Activated CD4-positive, alpha-beta memory T cell treated with anti-CD3 and anti-CD28 coated beads for 36 hours (primary cell): ENCODE measurements around the gene BHLHE40. TPM values are rescaled to one million over a fixed set of nuclear protein-coding genes. Genes with fewer than 3 reads are reported as not detected.
"Not testable (repeated sequence)": the region's sequence is repeated elsewhere in the genome, so short reads cannot be mapped to it uniquely, and the experiment has no call there.

Source experiments
- CTCF ChIA-PET: fragments of 350-600 bp; sonication (Branson Sonifier 250); formaldehyde crosslinking; loops from one replicate; lab custom pipeline; 2021; ENCODE audit warnings: antibody characterized with exemption, inconsistent platforms; lab: Charles Lee
- POLR2A ChIA-PET: fragments of 350-600 bp; sonication (Branson Sonifier 250); formaldehyde crosslinking; loops from one replicate; lab custom pipeline; 2021; ENCODE audit warnings: antibody characterized with exemption; lab: Charles Lee
- DNase-seq: peaks from one replicate; pipeline ENCODE4 v3.0.0-alpha.2; 2020
- H3K27ac Mint-ChIP-seq: one replicate; pipeline ENCODE4 v1.8.0; 2021; ENCODE audit warnings: mixed read lengths
- H3K27me3 Mint-ChIP-seq: one replicate; pipeline ENCODE4 v1.8.0; 2021; ENCODE audit warnings: mixed read lengths
- H3K36me3 Mint-ChIP-seq: one replicate; pipeline ENCODE4 v1.8.0; 2021; ENCODE audit warnings: mixed read lengths
- H3K4me1 Mint-ChIP-seq: one replicate; pipeline ENCODE4 v1.8.0; 2021; ENCODE audit warnings: low read depth, mixed read lengths
- H3K4me3 Mint-ChIP-seq: one replicate; pipeline ENCODE4 v1.8.0; 2021; ENCODE audit warnings: mild to moderate bottlenecking, mixed read lengths
- H3K9me3 Mint-ChIP-seq: one replicate; pipeline ENCODE4 v1.8.0; 2021; ENCODE audit warnings: mixed read lengths
- intact Hi-C: fragments of 100-400 bp; cut with micrococcal nuclease; formaldehyde crosslinking; loops from one replicate; pipeline ENCODE4 v1.15.1; 2023
- total RNA-seq, 2 experiments: library from RNA; stranded (reverse); gene quantifications; one replicate each; pipeline ENCODE4 v1.2.3, GENCODE V29; 2021

The BHLHE40 gene
- total RNA-seq, 2 experiments from 2014 or later, result 188 to 195 TPM

DNA sequence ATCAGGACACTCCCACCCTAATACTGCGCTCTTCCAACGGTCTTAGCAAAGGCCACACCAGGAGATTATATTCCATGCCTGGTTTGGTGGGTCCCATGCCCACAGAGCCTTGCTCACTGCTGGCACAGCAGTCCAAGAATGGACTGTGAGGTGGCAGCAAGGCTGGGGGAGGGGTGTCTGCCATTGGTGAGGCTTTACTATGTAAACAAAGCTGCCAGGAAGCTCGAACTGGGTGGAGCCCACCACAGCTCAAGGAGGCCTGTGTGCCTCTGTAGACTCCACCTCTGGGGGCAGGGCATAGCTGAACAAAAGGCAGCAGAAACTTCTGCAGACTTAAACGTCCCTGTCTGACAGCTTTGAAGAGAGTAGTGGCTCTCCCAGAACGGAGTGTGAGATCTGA, 13.2 kb upstream of the BHLHE40 start:
- H3K4me3 Mint-ChIP-seq, H3K36me3 Mint-ChIP-seq, POLR2A ChIA-PET, intact Hi-C loops, H3K27me3 Mint-ChIP-seq, H3K27ac Mint-ChIP-seq: not testable (repeated sequence)
- peak; percentile 48 for DNase-seq
- Mint-ChIP-seq H3K4me1 (peaks cover 11% of the 10 kb centered on the region), H3K9me3 (peaks cover 35% of the 10 kb centered on the region)
- CTCF ChIA-PET, result interaction anchor here (1.2 to 2.2 kb wide), 2 partner anchors 10 to 23 kb away, joined by 3 to 8 read pairs; no protein-coding TSS in a partner anchor

DNA sequence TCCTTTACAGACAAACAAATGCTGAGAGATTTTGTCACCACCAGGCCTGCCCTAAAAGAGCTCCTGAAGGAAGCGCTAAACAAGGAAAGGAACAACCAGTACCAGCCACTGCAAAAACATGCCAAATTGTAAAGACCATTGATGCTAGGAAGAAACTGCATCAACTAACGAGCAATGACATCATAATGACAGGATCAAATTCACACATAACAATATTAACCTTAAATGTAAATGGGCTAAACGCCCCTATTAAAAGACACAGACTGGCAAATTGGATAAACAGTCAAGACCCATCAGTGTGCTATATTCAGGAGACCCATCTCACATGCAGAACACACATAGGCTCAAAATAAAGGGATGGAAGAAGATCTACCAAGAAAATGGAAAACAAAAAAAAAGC, 11.6 kb upstream of the BHLHE40 start:
- H3K9me3 Mint-ChIP-seq, result peaks cover 40% of the 10 kb centered on the region
- DNase-seq, H3K27ac Mint-ChIP-seq, POLR2A ChIA-PET, intact Hi-C loops, H3K4me3 Mint-ChIP-seq, H3K27me3 Mint-ChIP-seq, H3K36me3 Mint-ChIP-seq: not testable (repeated sequence)
- peaks cover 11% of the 10 kb centered on the region for H3K4me1 Mint-ChIP-seq
- CTCF ChIA-PET, result interaction anchor here (0.7 kb wide), 1 partner anchor 129 kb away, joined by 3 read pairs; no protein-coding TSS in a partner anchor

DNA sequence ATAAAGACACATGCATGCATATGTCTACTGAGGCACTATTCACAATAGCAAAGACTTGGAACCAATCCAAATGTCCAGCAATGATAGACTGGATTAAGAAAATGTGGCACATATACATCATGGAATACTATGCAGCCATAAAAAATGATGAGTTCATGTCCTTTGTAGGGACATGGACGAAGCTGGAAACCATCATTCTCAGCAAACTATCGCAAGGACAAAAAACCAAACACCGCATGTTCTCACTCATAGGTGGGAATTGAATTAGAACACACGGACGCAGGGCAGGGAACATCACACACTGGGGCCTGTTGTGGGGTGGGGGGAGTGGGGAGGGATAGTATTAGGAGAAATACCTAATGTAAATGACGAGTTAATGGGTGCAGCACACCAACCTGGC, 7.8 kb upstream of the BHLHE40 start:
- H3K27me3 Mint-ChIP-seq, H3K4me3 Mint-ChIP-seq, POLR2A ChIA-PET, H3K36me3 Mint-ChIP-seq, CTCF ChIA-PET, intact Hi-C loops, DNase-seq, H3K27ac Mint-ChIP-seq: not testable (repeated sequence)
- H3K9me3 Mint-ChIP-seq, result peaks cover 40% of the 10 kb centered on the region
- H3K4me1 Mint-ChIP-seq, result peaks cover 20% of the 10 kb centered on the region

DNA sequence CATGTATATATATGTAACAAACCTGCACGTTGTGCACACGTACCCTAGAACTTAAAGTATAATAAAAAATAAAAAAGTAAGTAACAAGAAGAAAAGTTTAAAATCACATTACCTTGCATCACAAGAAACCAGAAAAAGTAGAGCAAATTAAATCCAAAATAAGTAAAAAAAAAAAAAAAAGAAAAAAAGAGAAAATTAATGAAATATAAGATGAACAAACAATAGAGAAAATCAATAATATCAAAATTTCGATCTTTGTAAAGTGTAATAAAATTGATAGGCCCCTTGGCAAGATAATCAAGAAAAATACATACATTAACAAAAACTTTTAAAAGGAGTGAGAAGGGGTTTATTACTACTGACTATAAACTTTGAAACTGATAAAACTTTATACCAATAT, 7.4 kb upstream of the BHLHE40 start:
- Mint-ChIP-seq H3K9me3 (peaks cover 38% of the 10 kb centered on the region), H3K36me3 (peaks cover 10% of the 10 kb centered on the region), H3K4me3 (no peak overlapping the region), H3K27ac (no peak overlapping the region), H3K27me3 (no peaks in the 10 kb centered on the region), H3K4me1 (peaks cover 23% of the 10 kb centered on the region)
- DNase-seq, result no peak
- intact Hi-C loops, result no loop called here
- ChIA-PET POLR2A (no interaction called here), CTCF (interaction anchor here (1.1 to 13.4 kb wide), 3 partner anchors 55 to 261 kb away, joined by 3 to 204 read pairs (median 6); no protein-coding TSS in a partner anchor)

DNA sequence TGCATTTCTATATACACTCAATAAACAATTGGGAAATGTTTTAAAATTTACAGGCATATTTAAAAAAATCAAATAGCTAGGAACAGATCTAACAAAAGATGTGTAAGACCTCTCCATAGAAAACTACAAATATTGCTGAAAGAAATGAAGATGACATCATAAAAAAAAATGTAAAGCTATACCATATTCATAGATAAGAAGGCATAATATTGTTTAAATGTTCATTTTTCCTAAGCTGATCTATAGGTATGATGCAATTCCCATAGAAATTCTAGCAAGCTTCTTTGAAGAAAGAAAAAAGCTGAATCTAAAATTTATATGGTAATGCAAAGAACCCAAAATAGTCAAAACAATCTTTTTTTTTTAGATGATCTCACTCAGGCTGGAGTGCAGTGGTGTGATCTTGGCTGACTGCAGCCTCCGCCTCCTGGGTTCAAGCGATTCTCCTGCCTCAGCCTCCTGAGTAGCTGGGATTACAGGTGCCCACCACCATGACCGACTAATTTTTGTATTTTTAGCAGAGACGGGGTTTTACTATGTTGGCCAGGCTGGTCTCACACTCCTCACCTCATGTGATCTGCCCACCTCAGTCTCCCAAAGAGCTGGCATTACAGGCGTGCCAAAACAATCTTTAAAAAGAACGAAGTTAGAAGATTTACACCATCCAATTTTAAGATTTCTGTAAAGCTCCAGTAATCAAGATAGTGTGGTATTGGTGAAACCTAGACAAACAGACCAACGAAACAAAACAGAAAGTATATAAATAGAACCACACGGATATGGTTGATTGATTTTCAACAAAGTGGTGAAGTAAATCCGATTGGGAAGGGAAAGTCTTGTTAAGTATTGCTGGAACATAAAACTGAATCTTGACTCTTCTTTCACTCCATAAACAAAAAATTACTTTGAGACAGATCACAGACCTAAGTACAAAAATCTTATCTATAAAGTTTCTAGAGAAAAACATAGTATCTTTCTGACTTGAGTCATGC, 6.3 kb upstream of the BHLHE40 start:
- CTCF ChIA-PET, result interaction anchor here (0.6 to 13.4 kb wide), 11 partner anchors 27 to 262 kb away, joined by 3 to 204 read pairs (median 3); no protein-coding TSS in a partner anchor
- no peak overlapping the region for H3K4me3 Mint-ChIP-seq
- intact Hi-C loops, result no loop called here
- no peaks in the 10 kb centered on the region for H3K27me3 Mint-ChIP-seq
- POLR2A ChIA-PET, result interaction anchor here (0.8 kb wide), 1 partner anchor 13 kb away, joined by 3 read pairs; no protein-coding TSS in a partner anchor
- H3K27ac Mint-ChIP-seq, result peak overlapping the region; percentile 45
- peaks cover 28% of the 10 kb centered on the region for H3K9me3 Mint-ChIP-seq
- H3K36me3 Mint-ChIP-seq, result peaks cover 10% of the 10 kb centered on the region
- no peak for DNase-seq
- H3K4me1 Mint-ChIP-seq, result peaks cover 33% of the 10 kb centered on the region

DNA sequence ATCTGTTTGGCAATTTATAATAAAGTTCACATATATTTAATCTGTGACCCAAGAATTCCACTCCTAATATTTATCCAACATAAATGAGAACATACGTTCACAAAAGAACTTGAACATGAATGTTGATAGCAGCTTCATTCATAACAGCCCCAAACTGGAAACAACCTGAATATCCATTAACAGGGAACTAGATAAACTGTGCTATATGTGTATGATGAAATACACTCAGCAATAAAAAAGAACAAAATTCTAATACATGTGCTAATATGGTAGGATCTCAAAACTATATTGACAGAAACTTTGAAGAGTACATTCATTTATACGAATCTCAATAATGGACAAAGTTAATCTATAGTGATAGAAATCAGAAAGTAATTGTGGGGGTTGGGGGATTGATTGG, 5.1 kb upstream of the BHLHE40 start:
- DNase-seq, result no peak
- intact Hi-C loops, result no loop called here
- Mint-ChIP-seq H3K4me3 (no peak overlapping the region), H3K9me3 (peaks cover 16% of the 10 kb centered on the region), H3K27ac (no peak overlapping the region), H3K27me3 (no peaks in the 10 kb centered on the region), H3K4me1 (peaks cover 33% of the 10 kb centered on the region), H3K36me3 (peaks cover 3% of the 10 kb centered on the region)
- POLR2A ChIA-PET, result no interaction called here
- CTCF ChIA-PET, result interaction anchor here (3.3 to 13.4 kb wide), 2 partner anchors 254 to 263 kb away, joined by 31 to 204 read pairs; no protein-coding TSS in a partner anchor

DNA sequence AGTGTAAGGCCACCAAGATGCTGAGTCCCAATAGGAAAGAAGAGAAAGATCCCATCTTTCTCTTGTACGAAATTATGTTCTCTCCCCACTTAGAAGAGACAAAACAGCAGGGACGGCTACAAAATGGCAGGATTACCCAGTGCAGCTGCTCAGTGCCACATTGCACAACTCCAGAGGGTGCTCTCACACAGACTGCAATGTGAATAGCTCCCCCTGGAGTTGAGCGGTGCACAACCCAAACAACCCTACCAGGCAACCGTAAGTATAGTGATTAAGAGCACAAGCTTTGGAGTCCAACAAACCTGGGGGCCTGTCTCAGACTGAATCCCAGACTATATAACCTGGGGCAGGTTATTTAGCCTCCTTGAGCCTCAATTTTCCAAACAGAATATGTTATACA, 3.1 kb upstream of the BHLHE40 start:
- Mint-ChIP-seq H3K27ac (peak overlapping the region; percentile 99), H3K4me1 (peaks cover 33% of the 10 kb centered on the region), H3K4me3 (no peak overlapping the region), H3K36me3 (peaks cover 16% of the 10 kb centered on the region), H3K27me3 (no peaks in the 10 kb centered on the region), H3K9me3 (peaks cover 4% of the 10 kb centered on the region)
- peak; percentile 85 for DNase-seq
- CTCF ChIA-PET, result interaction anchor here (0.6 to 13.4 kb wide), 58 partner anchors 9 to 483 kb away, joined by 3 to 204 read pairs (median 6); partner anchors contain the start of gene ITPR1
- POLR2A ChIA-PET, result interaction anchor here (0.7 to 12.7 kb wide), 15 partner anchors 10 to 265 kb away, joined by 4 to 263 read pairs (median 35); no protein-coding TSS in a partner anchor
- intact Hi-C loops, result loop anchor here (1.0 to 2.0 kb wide), 6 partner anchors 49 to 265 kb away; no protein-coding TSS in a partner anchor

DNA sequence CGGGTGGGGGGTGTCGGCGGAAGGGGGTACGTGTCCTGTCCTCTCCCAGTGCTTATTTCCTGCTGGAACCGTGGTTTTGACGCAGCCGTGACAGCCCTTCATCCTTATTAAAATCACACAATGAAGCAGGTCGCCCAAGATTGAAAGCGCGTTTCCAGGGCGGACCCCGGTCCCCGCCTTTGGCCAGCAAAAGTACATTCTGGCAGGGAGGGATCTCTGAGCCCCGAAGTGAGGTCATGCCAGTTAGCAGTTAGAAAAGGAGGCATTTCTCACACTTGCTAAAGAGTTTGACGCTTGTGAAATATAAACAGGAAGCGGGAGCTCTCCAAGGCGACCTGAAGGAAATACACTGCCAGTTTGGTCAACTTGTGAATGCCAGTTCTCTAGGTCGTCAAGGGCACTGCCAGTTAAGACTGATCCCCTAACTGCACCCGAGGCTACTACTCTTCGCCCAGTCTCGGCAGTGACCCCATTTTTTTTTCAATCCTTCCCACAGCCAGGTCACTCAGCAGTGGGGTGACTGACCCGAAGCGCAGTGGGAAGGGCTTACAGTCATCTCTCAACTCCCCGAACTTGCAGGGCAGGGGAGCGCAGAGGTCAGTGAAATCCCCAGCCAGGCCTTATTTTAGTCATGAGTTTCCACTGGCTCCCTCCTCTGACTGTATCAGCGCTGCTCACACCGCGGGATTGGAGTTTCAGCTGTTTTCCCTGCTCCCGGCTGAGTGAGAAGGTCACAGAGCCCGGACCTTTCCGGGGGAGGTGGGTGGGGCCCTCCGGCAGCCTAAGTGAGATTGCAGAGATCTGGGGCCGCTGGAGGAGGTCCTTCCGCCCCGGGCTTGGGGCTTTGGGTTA, 2.0 kb upstream of the BHLHE40 start:
- DNase-seq, result peak; percentile 91
- peaks cover 43% of the 10 kb centered on the region for H3K4me1 Mint-ChIP-seq
- POLR2A ChIA-PET, result interaction anchor here (0.7 to 12.7 kb wide), 23 partner anchors 9 to 266 kb away, joined by 3 to 263 read pairs (median 7); partner anchors contain the start of gene ARL8B
- peak overlapping the region; percentile 99 for H3K27ac Mint-ChIP-seq
- no peaks in the 10 kb centered on the region for H3K27me3 Mint-ChIP-seq
- H3K4me3 Mint-ChIP-seq, result peak overlapping the region; percentile 87
- no peaks in the 10 kb centered on the region for H3K9me3 Mint-ChIP-seq
- peaks cover 28% of the 10 kb centered on the region for H3K36me3 Mint-ChIP-seq
- intact Hi-C loops, result loop anchor here (1.0 to 2.0 kb wide), 12 partner anchors 29 to 626 kb away; no protein-coding TSS in a partner anchor
- CTCF ChIA-PET, result interaction anchor here (0.7 to 13.4 kb wide), 49 partner anchors 8 to 484 kb away, joined by 3 to 204 read pairs (median 8); partner anchors contain the start of gene ITPR1

DNA sequence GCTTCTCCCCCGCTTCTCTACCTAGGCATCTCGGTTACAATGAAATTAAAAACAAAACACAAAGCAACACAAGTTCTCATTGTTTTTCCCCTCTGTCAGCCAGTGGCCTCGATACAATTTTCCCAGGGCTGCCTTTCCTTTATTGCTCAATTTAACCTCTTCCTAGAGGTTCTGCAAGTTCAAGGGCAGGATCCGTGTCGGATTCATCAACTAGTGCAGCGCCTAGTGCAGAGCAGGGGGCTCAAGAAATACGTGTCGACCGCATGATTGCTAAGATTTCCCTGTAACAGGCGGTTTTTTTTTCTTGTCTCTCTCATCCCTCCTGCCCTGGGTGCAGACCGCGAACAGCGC, 1.4 kb upstream of the BHLHE40 start:
- Mint-ChIP-seq H3K36me3 (peaks cover 34% of the 10 kb centered on the region), H3K9me3 (no peaks in the 10 kb centered on the region), H3K4me1 (peaks cover 48% of the 10 kb centered on the region), H3K4me3 (peak overlapping the region; percentile 87), H3K27ac (peak overlapping the region; percentile 99), H3K27me3 (no peaks in the 10 kb centered on the region)
- POLR2A ChIA-PET, result interaction anchor here (0.5 to 12.7 kb wide), 25 partner anchors 9 to 266 kb away, joined by 3 to 263 read pairs (median 12); partner anchors contain the start of gene ARL8B
- CTCF ChIA-PET, result interaction anchor here (1.0 to 13.4 kb wide), 12 partner anchors 9 to 267 kb away, joined by 3 to 204 read pairs (median 22); no protein-coding TSS in a partner anchor
- intact Hi-C loops, result loop anchor here (1.0 to 2.0 kb wide), 15 partner anchors 28 to 627 kb away; partner anchors contain the start of gene EDEM1
- DNase-seq, result no peak

DNA sequence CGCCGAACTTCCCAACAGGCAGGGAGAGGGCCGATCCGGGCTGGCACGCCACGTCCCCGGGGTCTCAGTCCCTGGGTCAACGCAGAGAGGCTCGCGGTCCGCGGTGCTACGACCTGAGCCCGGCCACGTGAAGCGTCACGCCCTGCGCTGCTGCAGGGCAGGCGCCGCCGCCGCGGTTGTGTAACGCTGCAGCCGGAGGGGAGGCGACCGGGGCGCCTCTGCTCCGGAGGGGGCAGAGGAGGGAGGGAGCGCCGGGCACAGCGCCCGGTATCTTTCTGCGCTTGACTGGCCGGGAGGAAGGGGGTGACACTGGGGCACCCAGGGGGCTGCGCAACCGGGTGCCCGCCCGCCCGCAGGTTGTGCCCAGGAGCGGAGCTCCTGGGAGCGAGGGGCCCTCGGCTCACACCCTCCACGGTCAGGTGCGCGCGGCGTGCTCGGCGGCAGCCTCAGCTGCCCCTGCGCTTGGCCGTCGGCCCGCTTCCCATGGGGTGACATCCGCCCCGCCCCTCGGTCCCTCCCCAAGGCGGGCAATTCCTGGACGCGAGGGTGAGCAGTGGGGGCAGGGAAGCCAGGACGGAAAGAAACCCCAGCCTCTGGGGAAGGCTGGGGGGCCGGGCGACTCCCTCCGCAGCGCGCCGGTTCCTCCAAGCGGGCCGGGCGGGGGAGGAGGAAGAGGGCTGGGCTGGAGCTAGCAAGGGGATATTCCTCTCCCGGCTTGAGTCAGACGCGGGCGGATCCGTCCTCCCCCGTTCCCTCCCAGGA, 852 bp upstream of the BHLHE40 start:
- ChIA-PET CTCF (interaction anchor here (0.5 to 13.4 kb wide), 22 partner anchors 9 to 628 kb away, joined by 3 to 204 read pairs (median 9); no protein-coding TSS in a partner anchor), POLR2A (interaction anchor here (0.5 to 12.7 kb wide), 40 partner anchors 8 to 267 kb away, joined by 3 to 263 read pairs (median 4); partner anchors contain the start of gene ARL8B)
- intact Hi-C loops, result loop anchor here (2.0 kb wide), 3 partner anchors 208 to 238 kb away; partner anchors contain the start of gene EDEM1
- DNase-seq, result peak; percentile 98
- peak overlapping the region; percentile 87 for H3K4me3 Mint-ChIP-seq
- H3K36me3 Mint-ChIP-seq, result peaks cover 39% of the 10 kb centered on the region
- H3K4me1 Mint-ChIP-seq, result peaks cover 48% of the 10 kb centered on the region
- peak overlapping the region; percentile 99 for H3K27ac Mint-ChIP-seq
- no peaks in the 10 kb centered on the region for H3K27me3 Mint-ChIP-seq
- no peaks in the 10 kb centered on the region for H3K9me3 Mint-ChIP-seq
